ENCODE data around the gene TTC36.

- TF ChIP-seq CTCF (IDR thresholded peaks at IDR 0.05) = no peak
- no peak for TF ChIP-seq EZH2 (IDR thresholded peaks at IDR 0.05; ENCODE audit: borderline replicate concordance, insufficient read depth, low read depth, low read length, poor library complexity, severe bottlenecking)
These were observed 5.8 kb downstream of the TTC36 start for GRCh38 chr11:118532852-118533768.
